HCT116 (cell line): ENCODE data around the gene FGF11. TPM values are rescaled to one million over a fixed set of nuclear protein-coding genes. Genes with fewer than 3 reads are reported as not detected.

Source experiments
- ATAC-seq: fragments of 200-7000 bp; cut with Tn5 transposase; 2 replicates; pipeline ENCODE4 v1.9.1; 2020; ENCODE audit warnings: mild to moderate bottlenecking, moderate library complexity
- BruUV-seq: library from RNA; stranded (reverse); fragments of 400-500 nt; replicated peaks from 2 replicates; lab custom pipeline; 2021; lab: Mats Ljungman, UMichigan
- CTCF ChIA-PET: fragments of 300-600 bp; sonication (Branson Sonifier 250); formaldehyde crosslinking; loops from one replicate; lab custom pipeline; 2021; ENCODE audit warnings: antibody characterized with exemption; lab: Charles Lee
- POLR2A ChIA-PET: fragments of 300-600, 350-600 bp; sonication (Branson Sonifier 250); formaldehyde crosslinking; loops from one replicate; lab custom pipeline; 2021; ENCODE audit warnings: antibody characterized with exemption; lab: Charles Lee
- RAD21 ChIA-PET, 2 experiments: fragments of 300-600 bp; sonication (Branson Sonifier 250); formaldehyde crosslinking; loops; one replicate each; lab custom pipeline; 2023; ENCODE audit warnings: low total read pairs in 2 of 2; ENCODE audit not compliant: uncharacterized antibody in 2 of 2, unreplicated experiment in 2 of 2, low non-redundant PET in 1 of 2; lab: Charles Lee
- DNase-seq: peaks from one replicate; pipeline ENCODE4 v3.0.0-alpha.2; 2010; ENCODE audit warnings: low read depth, low spot score
- H2AFZ ChIP-seq: fragments of 200-600 bp; shearing (Covaris generic), sonication (generic); 2 replicates; pipeline ENCODE4 v1.6.1; 2017; ENCODE audit warnings: low read depth, mixed run types, mixed read lengths, antibody characterized with exemption, low read length; ENCODE audit not compliant: poor library complexity, severe bottlenecking
- H3K27ac ChIP-seq: 2 replicates; pipeline ENCODE4 v1.5.1; 2012; ENCODE audit warnings: low read depth, low read length
- H3K27me3 ChIP-seq: fragments of 200-600 bp; sonication (generic); 2 replicates; pipeline ENCODE4 v1.6.1; 2016; ENCODE audit warnings: mixed run types, low read length, mixed read lengths; ENCODE audit not compliant: insufficient read depth
- H3K36me3 ChIP-seq, 2 experiments: fragments of 200-500 bp in 1 of 2; fragments of 200-600 bp in 1 of 2; sonication (Bioruptor generic) in 1 of 2; sonication (generic) in 1 of 2; 2 replicates each; pipeline versions ENCODE4 v1.5.1 to v1.6.1; 2014 to 2016; ENCODE audit warnings: low read length in 2 of 2, inconsistent platforms in 1 of 2, mixed read lengths in 1 of 2, mixed run types in 1 of 2; ENCODE audit not compliant: insufficient read depth in 2 of 2, control insufficient read depth in 1 of 2
- H3K4me1 ChIP-seq, 2 experiments: fragments of 200-600 bp in 1 of 2; sonication (generic) in 1 of 2; 2 replicates each; pipeline versions ENCODE4 v1.5.1 to v1.6.1; 2012 to 2017; ENCODE audit warnings: low read length in 2 of 2, inconsistent platforms in 1 of 2, mild to moderate bottlenecking in 1 of 2, mixed read lengths in 1 of 2, mixed run types in 1 of 2, moderate library complexity in 1 of 2; ENCODE audit not compliant: insufficient read depth in 2 of 2, control insufficient read depth in 1 of 2
- H3K4me2 ChIP-seq: fragments of 200-600 bp; sonication (generic); 2 replicates; pipeline ENCODE4 v1.6.1; 2017; ENCODE audit warnings: mixed run types, low read length, mixed read lengths
- H3K4me3 ChIP-seq, 2 experiments: fragments of 200-600 bp in 1 of 2; sonication (generic) in 1 of 2; replicated peaks in 1 of 2; 2 replicates each; pipeline ENCODE4 v1.5.1; 2011 to 2016; ENCODE audit warnings: low read length in 2 of 2, control low read depth in 1 of 2, low read depth in 1 of 2, mild to moderate bottlenecking in 1 of 2, mixed read lengths in 1 of 2, mixed run types in 1 of 2
- H3K79me2 ChIP-seq: fragments of 200-600 bp; sonication (generic); 2 replicates; pipeline ENCODE4 v1.6.1; 2017; ENCODE audit warnings: mild to moderate bottlenecking, mixed run types, low read length, moderate library complexity, mixed read lengths; ENCODE audit not compliant: insufficient read depth
- H3K9ac ChIP-seq: fragments of 200-600 bp; sonication (generic); 2 replicates; pipeline ENCODE4 v1.6.1; 2016; ENCODE audit warnings: low read length, mixed read lengths
- H3K9me2 ChIP-seq: fragments of 200-600 bp; sonication (generic), shearing (Covaris generic); 2 replicates; pipeline ENCODE4 v1.6.1; 2017; ENCODE audit warnings: mixed run types, mild to moderate bottlenecking, moderate library complexity; ENCODE audit not compliant: insufficient read depth
- H3K9me3 ChIP-seq, 2 experiments: fragments of 200-500 bp in 1 of 2; fragments of 200-600 bp in 1 of 2; sonication (Bioruptor generic) in 1 of 2; sonication (generic) in 1 of 2; 2 replicates each; pipeline ENCODE4 v1.6.1; 2014 to 2017; ENCODE audit warnings: low read length in 2 of 2, mixed read lengths in 2 of 2, inconsistent platforms in 1 of 2, low read depth in 1 of 2, mild to moderate bottlenecking in 1 of 2, mixed run types in 1 of 2, moderate library complexity in 1 of 2; ENCODE audit not compliant: control insufficient read depth in 1 of 2, insufficient read depth in 1 of 2
- H4K20me1 ChIP-seq: fragments of 200-600 bp; sonication (generic), shearing (Covaris generic); 2 replicates; pipeline ENCODE4 v1.6.1; 2017; ENCODE audit warnings: mixed run types, mild to moderate bottlenecking, moderate library complexity; ENCODE audit not compliant: insufficient read depth
- CBX3 ChIP-seq: IDR thresholded peaks from 2 replicates; pipeline ENCODE4 v1.6.1; 2012; ENCODE audit warnings: low read depth
- CTCF ChIP-seq, 3 experiments: fragments of 200-600 bp in 1 of 3; sonication (generic) in 1 of 3; IDR thresholded peaks in 2 of 3; conservative IDR thresholded peaks in 1 of 3; 2 replicates each; pipeline ENCODE4 v1.5.1; 2012 to 2017; ENCODE audit warnings: low read depth in 2 of 3, low read length in 2 of 3, antibody characterized with exemption in 1 of 3, borderline replicate concordance in 1 of 3, control low read depth in 1 of 3, mild to moderate bottlenecking in 1 of 3, mixed read lengths in 1 of 3, mixed run types in 1 of 3, moderate library complexity in 1 of 3; ENCODE audit not compliant: insufficient read depth in 1 of 3
- EGR1 ChIP-seq: IDR thresholded peaks from 2 replicates; pipeline ENCODE4 v1.6.1; 2012; ENCODE audit warnings: low read depth
- EZH2 ChIP-seq: fragments of 200-600 bp; sonication (generic); IDR thresholded peaks from 2 replicates; pipeline ENCODE4 v1.6.1; 2017; ENCODE audit warnings: antibody characterized with exemption, mixed run types
- EZH2phosphoT487 ChIP-seq: fragments of 200-600 bp; IDR thresholded peaks from 2 replicates; pipeline ENCODE4 v1.6.1; 2018; ENCODE audit warnings: antibody characterized with exemption, borderline replicate concordance
- FOSL1 ChIP-seq: IDR thresholded peaks from 2 replicates; pipeline ENCODE4 v1.6.1; 2012; ENCODE audit warnings: low read depth
- MAX ChIP-seq: IDR thresholded peaks from 2 replicates; pipeline ENCODE4 v1.6.1; 2012
- POLR2A ChIP-seq: IDR thresholded peaks from 2 replicates; pipeline ENCODE4 v1.7.0; 2011; ENCODE audit warnings: borderline replicate concordance; ENCODE audit not compliant: insufficient read depth, insufficient read length; ENCODE audit errors: extremely low read depth
- RAD21 ChIP-seq: IDR thresholded peaks from 2 replicates; pipeline ENCODE4 v1.6.1; 2012; ENCODE audit warnings: low read depth, mild to moderate bottlenecking
- SIN3A ChIP-seq: IDR thresholded peaks from 2 replicates; pipeline ENCODE4 v1.6.1; 2012; ENCODE audit warnings: low read depth
- SRF ChIP-seq: IDR thresholded peaks from 2 replicates; pipeline ENCODE4 v1.6.1; 2012; ENCODE audit warnings: low read depth
- YY1 ChIP-seq: IDR thresholded peaks from 2 replicates; pipeline ENCODE4 v1.6.1; 2011; ENCODE audit warnings: low read length, low read depth, moderate library complexity, mild to moderate bottlenecking; ENCODE audit not compliant: insufficient replicate concordance; ENCODE audit errors: extremely low read depth
- ZNF274 ChIP-seq: fragments of 200-500 bp; sonication (Bioruptor generic); IDR thresholded peaks from 2 replicates; pipeline ENCODE4 v1.6.1; 2014; ENCODE audit warnings: mild to moderate bottlenecking, low read depth, low read length, inconsistent platforms
- intact Hi-C: fragments of 100-400 bp; cut with micrococcal nuclease; formaldehyde crosslinking; loops from 2 replicates; pipeline ENCODE4 v1.10.0; 2022
- total RNA-seq: library from RNA; stranded (reverse); gene quantifications from one replicate; pipeline ENCODE4 v1.2.1, GENCODE V29; 2021; ENCODE audit not compliant: unreplicated experiment
- TF ChIP-seq, protein P1 (sequence below): IDR thresholded peaks from 2 replicates; pipeline ENCODE4 v1.6.1; 2012

FGF11 gene
- total RNA-seq, 1 experiment from 2014 or later = 6.1 TPM

- TF ChIP-seq CTCF (IDR thresholded peaks at IDR 0.05 in 2 of 3, conservative IDR thresholded peaks at IDR 0.05 in 1 of 3; ENCODE audit: borderline replicate concordance in 1 of 3, insufficient read depth in 1 of 3, low read depth in 2 of 3, low read length in 2 of 3) (no peak), SRF (no peak), MAX (no peak)
Measured at GRCh38 chr17:7486181-7486580, 46.9 kb downstream of the FGF11 start (continued).

- H3K27ac ChIP-seq = no peak overlapping the region
- H4K20me1 ChIP-seq = peaks cover 59% of the 10 kb centered on the region; the same call in 1 of the 2 replicates
- H2AFZ ChIP-seq = no peak overlapping the region
- no peak overlapping the region for H3K9ac ChIP-seq
- H3K4me3 ChIP-seq = no peak overlapping the region
- H3K36me3 ChIP-seq = peaks cover 10 to 45% of the 10 kb centered on the region in 2 experiments
- H3K27me3 ChIP-seq = no peaks in the 10 kb centered on the region
- CTCF ChIA-PET = no interaction called here
- no peaks in the 10 kb centered on the region for H3K9me3 ChIP-seq
- H3K4me1 ChIP-seq = peaks cover 9 to 17% of the 10 kb centered on the region in 2 experiments; a peak in 3 of 4 replicates
- POLR2A ChIA-PET = interaction anchor here (0.6 kb wide), 1 partner anchor 227 kb away, joined by 3 read pairs; no protein-coding TSS in a partner anchor
- RAD21 ChIA-PET = no interaction called here
- intact Hi-C loops = no loop called here
- BruUV-seq = no TSS peak
- H3K4me2 ChIP-seq = no peak overlapping the region
- TF ChIP-seq SIN3A (no peak), EZH2 (no peak)
- ATAC-seq (no peak), DNase-seq (no peak)
- H3K79me2 ChIP-seq = peaks cover 100% of the 10 kb centered on the region
- H3K9me2 ChIP-seq = no peaks in the 10 kb centered on the region
Measured at GRCh38 chr17:7490144-7490543, 50.8 kb downstream of the FGF11 start.

GRCh38 chr17:7491583-7491982 is 52.3 kb downstream of the FGF11 start:
- peaks cover 100% of the 10 kb centered on the region for H3K79me2 ChIP-seq
- H2AFZ ChIP-seq = no peak overlapping the region
- H3K9me3 ChIP-seq = no peaks in the 10 kb centered on the region
- RAD21 ChIA-PET = no interaction called here
- POLR2A ChIA-PET = interaction anchor here (1.1 kb wide), 1 partner anchor 69 kb away, joined by 3 read pairs; no protein-coding TSS in a partner anchor
- ATAC-seq (no peak), DNase-seq (no peak)
- CTCF ChIA-PET = no interaction called here
- H3K27ac ChIP-seq = no peak overlapping the region
- no peak overlapping the region for H3K9ac ChIP-seq
- H3K4me1 ChIP-seq = peaks cover 0 to 6% of the 10 kb centered on the region in 2 experiments; a peak in 1 of 4 replicates
- H3K4me3 ChIP-seq = no peak overlapping the region
- peaks cover 50% of the 10 kb centered on the region; the same call in 1 of the 2 replicates for H4K20me1 ChIP-seq
- no peaks in the 10 kb centered on the region for H3K9me2 ChIP-seq
- H3K4me2 ChIP-seq = no peak overlapping the region
- no peaks in the 10 kb centered on the region for H3K27me3 ChIP-seq
- intact Hi-C loops = no loop called here
- BruUV-seq = no TSS peak
- H3K36me3 ChIP-seq = peaks cover 22 to 50% of the 10 kb centered on the region in 2 experiments
- TF ChIP-seq YY1 = no peak
- TF ChIP-seq POLR2A = no peak
- no peak for TF ChIP-seq ZNF274
- no peak for TF ChIP-seq MAX
- TF ChIP-seq RAD21 = no peak
- no peak for TF ChIP-seq FOSL1
- TF ChIP-seq EGR1 = no peak
- TF ChIP-seq, protein P1, sequence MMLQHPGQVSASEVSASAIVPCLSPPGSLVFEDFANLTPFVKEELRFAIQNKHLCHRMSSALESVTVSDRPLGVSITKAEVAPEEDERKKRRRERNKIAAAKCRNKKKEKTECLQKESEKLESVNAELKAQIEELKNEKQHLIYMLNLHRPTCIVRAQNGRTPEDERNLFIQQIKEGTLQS = no peak
- TF ChIP-seq CBX3 = no peak
- no peak for TF ChIP-seq EZH2phosphoT487
